Esophagus muscularis mucosa (tissue), 3 donors: Measurements from ENCODE around the gene NHLRC2.
"Not testable (repeated sequence)": the region's sequence is repeated elsewhere in the genome, so short reads cannot be mapped to it uniquely, and the experiment has no call there.

Experiments used
- CTCF ChIP-seq, 3 experiments: fragments of 200-600 bp in 2 of 3; fragments of 450-650 bp in 1 of 3; sonication (generic) in 2 of 3; IDR thresholded peaks; one replicate each; pipeline ENCODE4 v1.5.1; 2017 to 2019; ENCODE audit warnings: antibody characterized with exemption in 3 of 3, mild to moderate bottlenecking in 2 of 3, moderate library complexity in 1 of 3
- POLR2A ChIP-seq: fragments of 450-650 bp; IDR thresholded peaks from one replicate; pipeline ENCODE4 v1.6.1; 2017; ENCODE audit warnings: antibody characterized with exemption, moderate library complexity, mild to moderate bottlenecking, low read depth
- POLR2AphosphoS5 ChIP-seq, 2 donors: sonication (generic); formaldehyde crosslinking; IDR thresholded peaks; one replicate each; pipeline ENCODE4 v1.6.1; 2017; ENCODE audit warnings: antibody characterized with exemption in 2 of 2

- TF ChIP-seq CTCF (IDR thresholded peaks at IDR 0.05); POLR2A; POLR2AphosphoS5 (IDR thresholded peaks at IDR 0.05): not testable (repeated sequence)
Measured at GRCh38 chr10:113828567-113828966, 25.9 kb upstream of the NHLRC2 start.
